Kidney (tissue), 14 donors: ENCODE measurements around the gene BCDIN3D. TPM values are rescaled to one million over a fixed set of nuclear protein-coding genes. Genes with fewer than 3 reads are reported as not detected.

Experiments used
- DNase-seq, 5 donors: peaks; one replicate each; pipeline ENCODE4 v3.0.0-alpha.2; 2013 to 2020
- FAIRE-seq: peaks from 2 replicates; lab custom pipeline; 2012; peaks lifted over from hg19 to GRCh38; lab: Jason Lieb, UNC
- H3K27ac ChIP-seq, 2 donors: one replicate each; pipeline ENCODE4 v1.7.0; 2013; ENCODE audit warnings: low read depth in 2 of 2, low read length in 2 of 2, inconsistent platforms in 1 of 2
- H3K27me3 ChIP-seq: one replicate; pipeline ENCODE4 v1.7.1; 2013; ENCODE audit warnings: low read length, inconsistent platforms; ENCODE audit not compliant: control insufficient read depth, insufficient read depth
- H3K36me3 ChIP-seq, 3 donors: one replicate each; pipeline versions ENCODE4 v1.7.0 to v1.7.1; 2013; ENCODE audit warnings: low read length in 3 of 3, control low read depth in 1 of 3, inconsistent platforms in 1 of 3; ENCODE audit not compliant: insufficient read depth in 3 of 3, control insufficient read depth in 2 of 3
- H3K4me1 ChIP-seq, 3 donors: one replicate each; pipeline versions ENCODE4 v1.7.0 to v1.7.1; 2013; ENCODE audit warnings: low read length in 3 of 3, inconsistent platforms in 1 of 3, low read depth in 1 of 3; ENCODE audit not compliant: control insufficient read depth in 2 of 3, insufficient read depth in 2 of 3
- H3K4me3 ChIP-seq, 3 donors: one replicate each; pipeline versions ENCODE4 v1.7.0 to v1.8.1; 2013; ENCODE audit warnings: low read length in 3 of 3, control low read depth in 1 of 3, inconsistent platforms in 1 of 3
- H3K9ac ChIP-seq, 3 donors: one replicate each; pipeline versions ENCODE4 v1.7.0 to v1.7.1; 2013; ENCODE audit warnings: low read length in 3 of 3, control low read depth in 1 of 3, inconsistent platforms in 1 of 3
- H3K9me3 ChIP-seq, 3 donors: one replicate each; pipeline versions ENCODE4 v1.7.0 to v1.7.1; 2013; ENCODE audit warnings: low read length in 3 of 3, control low read depth in 1 of 3, inconsistent platforms in 1 of 3; ENCODE audit not compliant: control insufficient read depth in 2 of 3, insufficient read depth in 1 of 3
- CTCF ChIP-seq: IDR thresholded peaks from 3 replicates; pipeline ENCODE4 v1.5.1; 2012; ENCODE audit warnings: mild to moderate bottlenecking, moderate library complexity, borderline replicate concordance; ENCODE audit not compliant: insufficient read depth; ENCODE audit errors: extremely low read depth
- intact Hi-C: fragments of 100-400 bp; cut with DNase I; formaldehyde crosslinking; loops from one replicate; pipeline ENCODE4 v1.11.1; 2022
- polyA plus RNA-seq: library from polyadenylated mRNA; stranded (reverse); fragments of 350-450 nt; fragmentation: Illumina TruSeq; extraction: RNeasy Lipid Tissue Mini Kit (QIAGEN cat#74804); gene quantifications from one replicate; pipeline ENCODE4 v1.2.3, GENCODE V29; 2014; ENCODE audit warnings: low read depth, low replicate concordance; ENCODE audit not compliant: insufficient read depth
- total RNA-seq: library from RNA; stranded (reverse); fragmentation: NEBNext Ultra II Directional; extraction: Animal tissue kit (Norgen Biotek cat#: 25700); gene quantifications from one replicate; pipeline ENCODE4 v1.2.1, GENCODE V29; 2021
- donor health status: control.
- donor health status: control.
- donor health status: control.
- donor health status: control.
- donor health status: control.
- donor health status: DM: yes; HTN: yes; CAD: no.
- donor health status: Normal renal cell carcinoma (clear cell type).

BCDIN3D gene
- total and polyA plus RNA-seq, 2 donors from 2014 or later: 4.6 to 5.1 TPM

GRCh38 chr12:49794811-49795653, 47.9 kb downstream of the BCDIN3D start:
- DNase-seq: peak in 1 of 5 donors; percentile 73
- intact Hi-C loops: no loop called here
- H3K27ac ChIP-seq: no peak overlapping the region
- no peak for FAIRE-seq
- no peak for TF ChIP-seq CTCF
- no peak overlapping the region for H3K4me3 ChIP-seq
- H3K9me3 ChIP-seq: no peaks in the 10 kb centered on the region
- no peaks in the 10 kb centered on the region for H3K27me3 ChIP-seq
- no peaks in the 10 kb centered on the region for H3K4me1 ChIP-seq
- H3K9ac ChIP-seq: no peak overlapping the region
- H3K36me3 ChIP-seq: peaks cover 0 to 10% (median 9%) of the 10 kb centered on the region in 3 donors

- H3K4me1 ChIP-seq: no peaks in the 10 kb centered on the region
- intact Hi-C loops: no loop called here
- H3K36me3 ChIP-seq: peaks cover 0 to 10% (median 8%) of the 10 kb centered on the region in 3 donors
- H3K9me3 ChIP-seq: no peaks in the 10 kb centered on the region
- no peak overlapping the region for H3K4me3 ChIP-seq
- H3K27me3 ChIP-seq: no peaks in the 10 kb centered on the region
- H3K27ac ChIP-seq: no peak overlapping the region
- DNase-seq: no peak
- no peak for FAIRE-seq
- TF ChIP-seq CTCF: no peak
- H3K9ac ChIP-seq: no peak overlapping the region
Measured at GRCh38 chr12:49794021-49794420, 48.9 kb downstream of the BCDIN3D start.

- H3K36me3 ChIP-seq: peaks cover 0 to 10% (median 8%) of the 10 kb centered on the region in 3 donors
- FAIRE-seq: no peak
- H3K4me3 ChIP-seq: no peak overlapping the region
- intact Hi-C loops: no loop called here
- no peak overlapping the region for H3K9ac ChIP-seq
- H3K9me3 ChIP-seq: no peaks in the 10 kb centered on the region
- H3K27ac ChIP-seq: no peak overlapping the region
- DNase-seq: no peak
- TF ChIP-seq CTCF: no peak
- H3K4me1 ChIP-seq: no peaks in the 10 kb centered on the region
- H3K27me3 ChIP-seq: no peaks in the 10 kb centered on the region
Measured at GRCh38 chr12:49793620-49794019, 49.3 kb downstream of the BCDIN3D start.
